Activated CD4-positive, alpha-beta T cell treated with anti-CD3 and anti-CD28 coated beads, Interleukin-2, Interleukin-6, amounts not matched to agents 100 ng/mL and 50 ng/mL, durations not matched to agents 16 hours and 8 hours (primary cell): ENCODE measurements around the gene BLM.
"Not testable (repeated sequence)": the region's sequence is repeated elsewhere in the genome, so short reads cannot be mapped to it uniquely, and the experiment has no call there.

Experiments used
- DNase-seq: peaks from one replicate; pipeline ENCODE4 v3.0.0-alpha.2; 2020

BLM gene

DNA sequence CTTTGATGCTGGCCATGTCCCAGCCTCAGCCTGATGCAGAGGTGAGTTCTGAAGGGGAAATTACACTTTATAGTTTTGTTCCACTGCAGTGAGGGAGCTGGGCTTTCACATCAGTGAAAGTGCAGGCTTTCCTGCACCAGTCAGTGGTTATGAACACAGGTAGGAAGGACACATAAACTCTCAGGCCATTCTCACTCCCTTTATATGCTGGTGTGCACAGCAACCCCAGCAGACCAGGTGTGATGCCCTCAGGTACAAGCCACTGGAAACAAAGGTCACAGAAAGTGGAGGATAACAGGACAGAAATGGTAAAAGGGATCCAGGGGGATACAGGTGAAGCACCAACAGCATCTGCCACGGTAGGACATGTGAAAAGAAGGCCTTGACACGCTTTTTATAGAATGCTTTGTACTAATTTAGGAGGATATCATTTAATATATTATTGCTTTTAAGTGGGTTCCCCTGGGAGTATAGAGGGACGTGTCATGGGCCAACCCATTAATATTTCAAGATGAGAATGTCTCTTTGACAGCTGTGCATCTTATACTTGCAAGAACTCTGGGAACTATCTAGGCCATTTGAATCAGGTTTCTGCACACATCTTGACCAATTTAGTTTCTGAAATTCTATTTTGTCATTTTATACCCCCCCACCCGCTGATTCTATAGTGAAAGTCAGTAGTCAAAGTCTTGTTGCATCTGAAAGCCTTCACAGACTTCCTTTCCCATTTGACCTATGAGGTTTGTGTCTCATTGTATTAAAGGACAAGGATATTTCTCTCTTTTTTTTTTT is 25.0 kb upstream of the BLM start:
- no peak for DNase-seq

DNA sequence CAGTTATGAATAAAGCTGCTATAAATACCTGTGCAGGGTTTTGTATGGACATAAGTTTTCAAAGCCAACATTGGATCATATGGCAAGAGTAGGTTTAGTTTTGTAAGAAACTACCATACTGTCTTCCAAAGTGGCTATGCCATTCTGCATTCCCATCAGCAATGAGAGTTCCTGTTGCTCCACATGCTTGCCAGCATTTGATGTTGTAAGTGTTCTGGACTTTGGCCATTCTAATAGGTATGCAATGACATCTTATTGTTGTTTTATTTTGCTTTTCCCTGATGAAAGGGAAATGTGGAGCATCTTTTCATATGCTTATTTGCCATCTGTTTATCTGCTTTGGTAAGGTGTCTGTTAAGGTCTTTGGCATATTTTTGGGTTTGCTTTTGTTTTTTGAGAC is 22.2 kb upstream of the BLM start:
- DNase-seq: no peak

GRCh38 chr15:90697175-90697574 is 20.0 kb upstream of the BLM start:
- peak; percentile 74 for DNase-seq

DNA sequence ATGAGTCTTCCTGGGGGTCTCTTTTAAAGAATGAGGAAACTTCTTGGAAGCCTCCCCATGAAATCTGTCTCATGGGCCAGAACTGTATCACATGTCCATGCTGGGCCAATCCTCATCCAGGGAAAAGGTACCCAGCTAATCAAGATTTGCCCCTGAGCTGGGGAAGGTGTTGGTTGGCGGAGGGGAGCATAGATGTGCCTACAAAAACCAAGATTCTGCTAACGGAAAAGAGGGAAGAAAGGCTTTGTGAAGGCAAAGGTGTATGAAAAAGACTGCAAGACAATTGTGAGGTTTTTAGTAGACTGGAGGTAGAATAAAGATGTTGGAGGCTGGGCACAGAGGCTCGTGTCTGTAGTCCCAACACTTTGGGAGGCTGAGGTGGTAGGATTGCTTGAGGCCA is 18.5 kb upstream of the BLM start:
- DNase-seq: no peak

GRCh38 chr15:90701048-90701447 is 16.1 kb upstream of the BLM start:
- no peak for DNase-seq

- no peak for DNase-seq
Measured at GRCh38 chr15:90701880-90702630, 15.1 kb upstream of the BLM start.

GRCh38 chr15:90703455-90703854 is 13.7 kb upstream of the BLM start:
- no peak for DNase-seq

- DNase-seq: no peak
Measured at GRCh38 chr15:90705212-90705611, 11.9 kb upstream of the BLM start.

GRCh38 chr15:90706394-90707327 is 10.5 kb upstream of the BLM start:
- no peak for DNase-seq

DNA sequence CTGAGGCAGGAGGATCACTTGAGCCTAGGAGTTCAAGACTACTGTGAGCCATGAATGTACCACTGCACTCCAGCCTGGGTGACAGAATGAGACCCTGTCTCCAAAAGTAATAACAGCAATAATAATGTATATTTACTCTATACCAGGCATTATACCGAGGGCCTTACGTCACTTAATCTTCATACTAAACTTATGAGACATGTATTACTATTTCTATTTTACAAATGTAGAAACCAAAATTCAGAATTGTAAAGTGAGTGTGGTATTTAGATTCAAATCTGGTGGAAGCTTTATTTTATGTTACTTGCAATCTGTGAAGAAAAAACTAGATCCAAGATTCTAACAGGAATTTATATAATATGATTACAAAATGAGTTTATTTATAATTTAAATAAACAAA is 9.7 kb upstream of the BLM start:
- no peak for DNase-seq

- no peak for DNase-seq
Measured at GRCh38 chr15:90708516-90708915, 8.6 kb upstream of the BLM start.

DNA sequence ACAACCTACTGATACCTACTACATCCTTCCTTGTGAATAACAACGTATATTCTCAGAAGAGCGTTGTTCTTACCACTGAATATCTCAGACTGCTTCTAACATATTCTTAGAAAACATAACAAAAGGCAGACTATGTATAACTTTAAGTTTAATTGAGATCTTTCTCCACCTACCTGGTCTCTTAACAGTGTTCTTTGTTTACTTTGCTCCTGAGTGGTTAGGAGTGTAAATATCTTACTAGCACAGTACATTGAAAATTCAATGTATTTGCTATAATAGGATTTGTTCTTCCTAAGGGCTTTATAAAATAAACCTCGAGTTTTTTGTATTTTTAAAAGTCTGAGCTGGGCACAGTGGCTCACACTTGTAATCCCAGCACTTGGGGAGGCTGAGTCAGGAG is 7.9 kb upstream of the BLM start:
- no peak for DNase-seq

GRCh38 chr15:90710436-90711027 is 6.6 kb upstream of the BLM start:
- DNase-seq: no peak

DNA sequence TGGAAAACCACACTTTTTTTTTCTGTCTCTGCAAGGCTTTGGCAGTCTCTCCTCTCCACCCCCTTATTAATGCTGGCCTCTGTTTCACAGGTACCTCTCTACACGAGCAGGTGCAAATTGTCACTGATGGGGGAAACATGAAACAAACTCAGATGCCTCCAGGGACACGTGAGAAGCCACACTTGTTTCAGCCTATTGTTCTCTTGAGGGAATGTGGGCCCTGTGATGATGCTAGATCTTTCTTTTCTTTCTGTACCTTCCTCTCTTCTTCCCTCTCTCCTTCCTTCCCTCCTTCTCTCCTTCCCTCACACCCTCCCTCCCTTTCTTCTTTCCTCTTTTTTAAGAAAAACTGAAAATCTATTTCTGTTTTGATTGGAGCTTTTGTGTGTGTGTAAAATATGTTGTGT is 5.7 kb upstream of the BLM start:
- no peak for DNase-seq

DNA sequence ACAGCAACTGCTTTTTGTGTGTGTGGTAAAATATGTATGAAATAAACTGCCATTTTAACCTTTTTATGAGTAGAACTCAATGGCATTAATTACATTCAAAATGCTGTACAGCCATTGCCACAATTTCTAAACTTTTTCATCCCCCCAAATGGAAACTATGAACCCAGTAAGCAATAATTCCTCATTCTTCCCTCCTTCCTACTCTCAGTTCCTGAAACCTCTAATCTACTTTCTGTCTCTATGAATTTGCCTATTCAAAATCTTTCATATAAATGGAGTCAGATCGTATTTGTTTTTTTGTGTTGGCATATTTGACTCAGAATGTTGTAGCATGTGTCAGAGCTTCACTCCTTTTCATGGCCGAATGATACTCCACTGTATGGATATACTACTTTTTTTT is 5.3 kb upstream of the BLM start:
- no peak for DNase-seq

- no peak for DNase-seq
Measured at GRCh38 chr15:90713081-90713480, 4.1 kb upstream of the BLM start.

DNA sequence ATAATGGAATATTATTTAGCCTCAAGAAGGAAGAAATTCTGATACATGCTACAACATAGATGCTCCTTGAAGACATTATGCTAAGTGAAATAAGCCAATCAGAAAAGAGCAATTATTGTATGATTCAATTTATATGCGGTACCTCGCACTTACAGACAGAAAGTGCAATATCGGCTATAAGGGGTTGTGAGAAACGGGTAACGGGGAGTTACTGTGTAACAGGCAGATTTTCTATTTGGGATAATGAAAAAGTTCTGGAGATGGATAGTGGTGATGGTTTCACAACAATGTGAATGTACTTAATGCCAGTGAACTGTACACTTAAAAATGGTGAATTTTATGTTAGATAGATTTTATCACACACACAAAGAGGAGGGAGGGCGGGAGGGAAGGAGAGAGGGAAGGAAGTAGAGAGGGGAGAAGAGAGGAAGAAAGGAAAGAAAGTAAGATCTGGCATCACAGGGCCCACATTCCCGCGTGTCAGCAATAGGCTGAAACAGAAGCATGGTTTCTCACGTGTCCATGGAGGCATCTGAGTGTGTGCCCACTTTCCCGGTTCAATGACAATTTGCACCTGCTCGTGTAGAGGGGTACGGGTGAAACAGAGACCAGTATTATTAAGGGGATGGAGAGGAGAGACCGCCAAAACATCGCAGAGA is 700 bp upstream of the BLM start:
- no peak for DNase-seq

DNA sequence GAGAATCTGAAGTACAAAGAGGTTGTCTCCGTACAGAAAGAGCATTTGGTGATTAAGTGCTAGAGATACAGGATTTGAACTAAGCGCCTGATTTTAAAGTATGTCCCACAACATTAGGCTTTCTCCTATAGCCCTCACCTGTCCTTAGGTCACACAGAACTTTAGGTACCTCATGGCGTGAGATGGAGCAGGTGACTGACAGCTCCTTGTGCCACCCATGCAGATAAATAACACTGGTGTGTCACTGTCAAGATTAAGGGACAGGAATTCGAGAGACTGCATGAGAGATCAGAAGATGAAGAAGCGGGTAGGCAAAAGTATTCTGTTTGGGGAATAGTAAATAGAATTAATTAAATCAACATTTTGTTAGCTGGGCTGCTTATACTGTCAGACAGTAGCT is 1.1 kb downstream of the BLM start:
- DNase-seq: no peak

DNA sequence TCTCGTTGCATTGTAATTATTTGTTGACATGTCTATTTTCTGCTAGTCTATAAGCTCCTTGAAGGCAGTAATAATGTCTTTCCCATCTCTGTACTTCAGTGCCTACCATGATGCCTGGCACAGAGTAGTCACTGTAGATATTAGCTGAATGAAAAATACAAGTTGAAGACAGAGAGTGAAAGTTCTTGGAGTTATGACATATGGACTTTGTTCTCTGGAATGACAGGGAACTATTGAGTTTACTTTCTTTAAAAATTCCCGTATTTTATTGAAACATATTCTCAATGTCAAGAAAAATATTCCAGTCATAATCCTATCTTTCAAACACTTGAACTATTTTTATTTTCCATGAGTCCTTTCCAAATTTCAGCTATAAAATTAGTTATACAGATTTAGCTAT is 3.0 kb downstream of the BLM start:
- no peak for DNase-seq

DNA sequence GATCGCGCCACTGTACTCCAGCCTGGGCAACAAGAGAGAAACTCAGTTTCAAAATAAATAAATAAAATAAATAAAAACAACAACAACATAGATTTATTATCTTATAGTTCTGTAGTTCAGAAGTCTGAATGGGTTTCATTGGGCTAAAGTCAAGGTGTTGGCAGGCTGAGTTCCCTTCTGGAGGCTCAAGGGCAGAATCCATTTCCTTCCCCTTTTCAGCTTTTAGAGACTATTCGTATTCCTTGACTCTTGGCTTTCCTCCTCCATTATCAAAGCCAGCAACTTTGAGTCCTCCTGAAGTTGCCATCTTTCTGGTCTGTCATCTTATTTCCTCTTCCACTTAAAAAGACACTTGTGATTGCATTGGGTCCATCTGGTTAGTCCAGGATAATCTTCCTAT is 12.1 kb downstream of the BLM start:
- no peak for DNase-seq

GRCh38 chr15:90730290-90730689 is 13.1 kb downstream of the BLM start:
- no peak for DNase-seq

GRCh38 chr15:90735923-90736322 is 18.8 kb downstream of the BLM start:
- DNase-seq: no peak

DNA sequence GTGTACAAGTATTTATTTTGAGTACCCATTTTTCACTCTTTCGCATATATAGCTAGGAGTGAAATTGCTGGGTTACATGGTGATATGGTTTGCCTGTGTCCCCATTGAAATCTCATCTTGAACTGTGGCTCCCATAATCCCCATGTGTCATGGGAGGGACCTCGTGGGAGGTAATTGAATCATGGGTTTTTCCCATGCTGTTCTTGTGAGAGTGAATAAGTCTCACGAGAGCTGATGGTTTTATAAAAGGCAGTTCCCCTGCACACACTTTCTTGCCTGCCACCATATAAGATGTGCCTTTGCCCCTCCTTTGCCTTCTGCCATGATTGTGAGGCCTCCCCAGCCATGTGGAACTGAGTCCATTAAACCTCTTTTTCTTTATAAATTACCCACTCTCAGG is 23.4 kb downstream of the BLM start:
- DNase-seq: not testable (repeated sequence)
